ENCODE measurements around the gene SOHLH2. TPM values are rescaled to one million over a fixed set of nuclear protein-coding genes. Genes with fewer than 3 reads are reported as not detected.

Gene SOHLH2
- total and polyA plus RNA-seq, 2 experiments from 2014 or later, result 3.0 to 7.0 TPM

DNA sequence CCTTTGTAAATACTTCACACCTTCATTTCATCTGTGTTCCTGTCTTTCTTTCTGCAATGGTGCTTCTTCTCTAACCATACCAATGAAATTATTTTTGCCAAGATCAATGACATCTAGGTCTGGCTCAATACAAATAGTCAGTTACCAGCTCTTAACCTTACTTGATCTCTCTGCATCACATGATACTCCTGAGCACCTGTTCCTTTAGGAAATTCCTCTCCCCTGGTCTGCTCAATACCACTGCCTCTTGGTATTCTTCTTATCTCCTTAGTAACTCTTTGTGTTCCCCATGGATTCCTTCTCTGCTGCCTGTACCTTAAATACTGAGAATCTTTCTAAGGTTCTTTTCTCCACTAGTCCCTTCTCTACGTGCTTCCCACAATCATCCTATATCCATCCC lies 25.9 kb downstream of the SOHLH2 start:
- TF ChIP-seq, protein P1, sequence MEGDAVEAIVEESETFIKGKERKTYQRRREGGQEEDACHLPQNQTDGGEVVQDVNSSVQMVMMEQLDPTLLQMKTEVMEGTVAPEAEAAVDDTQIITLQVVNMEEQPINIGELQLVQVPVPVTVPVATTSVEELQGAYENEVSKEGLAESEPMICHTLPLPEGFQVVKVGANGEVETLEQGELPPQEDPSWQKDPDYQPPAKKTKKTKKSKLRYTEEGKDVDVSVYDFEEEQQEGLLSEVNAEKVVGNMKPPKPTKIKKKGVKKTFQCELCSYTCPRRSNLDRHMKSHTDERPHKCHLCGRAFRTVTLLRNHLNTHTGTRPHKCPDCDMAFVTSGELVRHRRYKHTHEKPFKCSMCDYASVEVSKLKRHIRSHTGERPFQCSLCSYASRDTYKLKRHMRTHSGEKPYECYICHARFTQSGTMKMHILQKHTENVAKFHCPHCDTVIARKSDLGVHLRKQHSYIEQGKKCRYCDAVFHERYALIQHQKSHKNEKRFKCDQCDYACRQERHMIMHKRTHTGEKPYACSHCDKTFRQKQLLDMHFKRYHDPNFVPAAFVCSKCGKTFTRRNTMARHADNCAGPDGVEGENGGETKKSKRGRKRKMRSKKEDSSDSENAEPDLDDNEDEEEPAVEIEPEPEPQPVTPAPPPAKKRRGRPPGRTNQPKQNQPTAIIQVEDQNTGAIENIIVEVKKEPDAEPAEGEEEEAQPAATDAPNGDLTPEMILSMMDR (IDR thresholded peaks at IDR 0.05; ENCODE audit: low read depth, low read length), result no peak
- H3K27ac ChIP-seq, result no peak overlapping the region

DNA sequence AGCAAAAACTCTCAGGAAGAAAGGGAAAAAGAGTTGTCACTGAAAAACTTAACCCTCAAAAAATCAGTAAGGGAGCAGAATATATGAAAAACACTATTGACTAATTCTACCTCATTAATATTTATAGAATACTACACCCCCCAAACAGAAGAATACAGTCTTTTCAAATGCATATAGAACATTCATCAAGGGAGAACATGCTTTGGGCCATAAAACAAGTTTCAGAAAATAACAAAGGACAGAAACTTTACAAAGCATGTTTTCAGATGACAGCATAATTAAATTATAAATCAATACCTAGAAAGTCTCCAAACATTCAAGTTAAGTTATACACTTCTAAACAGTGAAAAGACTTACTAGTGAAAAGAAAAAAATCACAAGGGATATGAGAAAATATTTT lies 30.5 kb downstream of the SOHLH2 start:
- H3K27ac ChIP-seq, result no peak overlapping the region
- H3K4me3 ChIP-seq, result no peak overlapping the region
- no peaks in the 10 kb centered on the region for H3K9me3 ChIP-seq (ENCODE audit: low read depth)
- TF ChIP-seq, protein P1 (IDR thresholded peaks at IDR 0.05; ENCODE audit: low read depth, low read length), result no peak
- H3K27me3 ChIP-seq, result no peaks in the 10 kb centered on the region
- no peak for DNase-seq (ENCODE audit: low read depth in 1 of 2, low spot score in 1 of 2)
- no peaks in the 10 kb centered on the region for H3K4me1 ChIP-seq (ENCODE audit: low read depth)
- no peaks in the 10 kb centered on the region for H3K36me3 ChIP-seq

More for the DNA sequence above, 25.9 kb downstream of the SOHLH2 start:
- Histone ChIP-seq H3K4me3 (no peak overlapping the region), H3K36me3 (no peaks in the 10 kb centered on the region), H3K4me1 (ENCODE audit: low read depth) (no peaks in the 10 kb centered on the region), H3K27me3 (no peaks in the 10 kb centered on the region), H3K9me3 (ENCODE audit: low read depth) (no peaks in the 10 kb centered on the region)
- no peak for DNase-seq (ENCODE audit: low read depth in 1 of 2, low spot score in 1 of 2)

DNA sequence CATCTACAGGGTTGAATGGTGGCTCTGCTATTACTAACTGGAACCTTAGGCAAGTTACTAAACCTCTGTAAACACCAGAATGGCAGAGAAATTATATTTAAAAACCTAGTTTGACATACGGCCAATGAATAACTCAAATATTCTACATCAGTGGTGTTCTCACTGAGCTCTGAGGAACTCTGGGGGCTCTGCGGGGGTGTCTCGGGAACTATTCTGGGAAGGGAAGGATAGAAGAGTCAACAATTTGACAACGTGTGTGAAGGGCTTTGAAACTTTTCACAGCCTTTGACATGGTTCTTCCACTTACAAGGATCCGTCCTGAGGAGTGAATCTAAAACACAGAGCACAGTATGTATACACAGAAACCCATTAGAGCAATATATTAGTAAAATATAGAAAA lies 38.7 kb downstream of the SOHLH2 start:
- H3K4me1 ChIP-seq (ENCODE audit: low read depth), result no peaks in the 10 kb centered on the region
- H3K27me3 ChIP-seq, result no peaks in the 10 kb centered on the region
- TF ChIP-seq, protein P1 (IDR thresholded peaks at IDR 0.05; ENCODE audit: low read depth, low read length), result no peak
- H3K4me3 ChIP-seq, result no peak overlapping the region
- H3K9me3 ChIP-seq (ENCODE audit: low read depth), result no peaks in the 10 kb centered on the region
- no peak overlapping the region for H3K27ac ChIP-seq
- no peaks in the 10 kb centered on the region for H3K36me3 ChIP-seq
- DNase-seq (ENCODE audit: low read depth in 1 of 2, low spot score in 1 of 2), result no peak

DNA sequence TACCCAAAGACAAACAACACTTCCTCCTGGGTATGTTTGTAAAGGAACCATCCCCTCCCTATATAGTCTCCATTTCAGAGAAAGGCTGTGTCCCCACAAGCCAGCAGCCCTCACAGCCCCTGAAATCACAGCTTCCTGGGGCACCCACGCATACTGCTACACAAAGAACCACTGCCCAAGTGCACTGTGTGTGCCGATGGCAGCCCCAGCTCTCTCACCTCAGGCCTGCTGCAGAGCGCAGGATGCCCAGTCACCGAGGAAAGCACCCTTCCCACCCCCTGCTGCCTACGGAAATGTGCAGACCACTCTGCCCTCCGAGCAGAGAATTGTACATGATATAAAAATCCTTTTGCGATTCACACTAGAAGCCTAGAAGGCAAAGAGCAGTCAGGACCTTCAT lies 39.4 kb downstream of the SOHLH2 start:
- Histone ChIP-seq H3K4me1 (ENCODE audit: low read depth) (no peaks in the 10 kb centered on the region), H3K36me3 (no peaks in the 10 kb centered on the region), H3K9me3 (ENCODE audit: low read depth) (no peaks in the 10 kb centered on the region), H3K4me3 (no peak overlapping the region), H3K27me3 (no peaks in the 10 kb centered on the region), H3K27ac (no peak overlapping the region)
- TF ChIP-seq, protein P1 (IDR thresholded peaks at IDR 0.05; ENCODE audit: low read depth, low read length), result no peak
- no peak for DNase-seq (ENCODE audit: low read depth in 1 of 2, low spot score in 1 of 2)

DNA sequence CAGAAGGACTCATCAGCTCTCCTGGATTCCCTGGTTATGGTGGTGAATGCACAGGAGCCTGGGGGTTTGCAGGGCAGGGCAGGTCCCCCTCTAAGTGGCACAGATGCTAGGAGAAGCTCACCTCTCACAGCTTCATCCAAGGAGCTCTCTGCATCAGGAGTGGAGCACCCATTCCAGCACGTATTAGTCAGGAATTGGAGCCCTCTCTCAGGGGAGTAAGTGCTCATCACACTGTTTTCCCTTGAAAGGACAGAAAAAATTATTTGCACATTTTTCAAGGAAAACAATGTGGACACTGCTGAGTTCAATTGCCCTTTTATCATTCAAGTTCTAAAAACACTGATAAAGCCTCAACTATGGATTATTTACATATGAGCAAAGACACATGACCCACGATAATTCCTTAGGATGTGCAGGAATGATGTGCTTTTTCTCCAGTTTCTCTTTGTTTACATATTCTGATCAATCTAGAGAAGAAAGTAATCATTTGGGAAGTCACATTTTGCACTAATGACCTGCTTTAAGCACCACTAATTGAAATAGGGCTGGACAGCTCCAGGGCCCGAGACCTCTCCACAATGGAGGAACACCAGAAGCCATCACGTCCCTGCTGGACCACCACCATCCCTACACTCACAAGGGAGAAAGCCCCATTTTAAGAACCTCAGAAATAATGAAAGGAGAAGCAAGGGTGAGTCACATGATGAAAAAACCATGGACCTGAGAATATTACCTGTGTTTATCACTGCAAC lies 40.6 kb downstream of the SOHLH2 start:
- TF ChIP-seq, protein P1 (IDR thresholded peaks at IDR 0.05; ENCODE audit: low read depth, low read length), result no peak
- Histone ChIP-seq H3K27ac (no peak overlapping the region), H3K4me3 (no peak overlapping the region), H3K36me3 (no peaks in the 10 kb centered on the region), H3K27me3 (no peaks in the 10 kb centered on the region), H3K9me3 (ENCODE audit: low read depth) (no peaks in the 10 kb centered on the region), H3K4me1 (ENCODE audit: low read depth) (no peaks in the 10 kb centered on the region)
- no peak for DNase-seq (ENCODE audit: low read depth in 1 of 2, low spot score in 1 of 2)

All from cardiac muscle cell (in vitro differentiated cells and primary cell).